WI38 (cell line): ENCODE measurements around the gene XYLT1.

Experiments
- H3K4me3 ChIP-seq: 2 replicates; pipeline ENCODE4 v1.5.1; 2011; ENCODE audit warnings: low read depth, mild to moderate bottlenecking, control low read depth, low read length
- CTCF ChIP-seq: IDR thresholded peaks from 2 replicates; pipeline ENCODE4 v1.5.1; 2012; ENCODE audit warnings: low read depth, mild to moderate bottlenecking, control low read depth, low read length

XYLT1 gene

GRCh38 chr16:17222871-17223401, 247.8 kb downstream of the XYLT1 start:
- H3K4me3 ChIP-seq = no peak overlapping the region
- no peak for TF ChIP-seq CTCF

GRCh38 chr16:17219991-17220390, 250.8 kb downstream of the XYLT1 start:
- TF ChIP-seq CTCF = no peak
- no peak overlapping the region for H3K4me3 ChIP-seq

GRCh38 chr16:17215936-17216335, 254.8 kb downstream of the XYLT1 start:
- H3K4me3 ChIP-seq = no peak overlapping the region
- TF ChIP-seq CTCF = no peak

- TF ChIP-seq CTCF = no peak
- no peak overlapping the region for H3K4me3 ChIP-seq
Observed at GRCh38 chr16:17215306-17215705, 255.5 kb downstream of the XYLT1 start.

GRCh38 chr16:17213974-17214373, 256.8 kb downstream of the XYLT1 start:
- TF ChIP-seq CTCF = no peak

GRCh38 chr16:17213025-17213424, 257.7 kb downstream of the XYLT1 start:
- H3K4me3 ChIP-seq = no peak overlapping the region
- TF ChIP-seq CTCF = no peak

More at GRCh38 chr16:17213974-17214373, 256.8 kb downstream of the XYLT1 start:
- H3K4me3 ChIP-seq = no peak overlapping the region

- no peak overlapping the region for H3K4me3 ChIP-seq
- no peak for TF ChIP-seq CTCF
Observed at GRCh38 chr16:17212606-17213005, 258.2 kb downstream of the XYLT1 start.
